HG02840 (cell line): Measurements from ENCODE around the gene SMARCD3.

Experiments used
- ATAC-seq: cut with Tn5 transposase; IDR thresholded peaks from one replicate; pipeline ENCODE4 v1.9.1; 2021; ENCODE audit warnings: mild to moderate bottlenecking, moderate library complexity, moderate number of reproducible peaks; ENCODE audit not compliant: unreplicated experiment, low FRiP score

SMARCD3 gene

DNA sequence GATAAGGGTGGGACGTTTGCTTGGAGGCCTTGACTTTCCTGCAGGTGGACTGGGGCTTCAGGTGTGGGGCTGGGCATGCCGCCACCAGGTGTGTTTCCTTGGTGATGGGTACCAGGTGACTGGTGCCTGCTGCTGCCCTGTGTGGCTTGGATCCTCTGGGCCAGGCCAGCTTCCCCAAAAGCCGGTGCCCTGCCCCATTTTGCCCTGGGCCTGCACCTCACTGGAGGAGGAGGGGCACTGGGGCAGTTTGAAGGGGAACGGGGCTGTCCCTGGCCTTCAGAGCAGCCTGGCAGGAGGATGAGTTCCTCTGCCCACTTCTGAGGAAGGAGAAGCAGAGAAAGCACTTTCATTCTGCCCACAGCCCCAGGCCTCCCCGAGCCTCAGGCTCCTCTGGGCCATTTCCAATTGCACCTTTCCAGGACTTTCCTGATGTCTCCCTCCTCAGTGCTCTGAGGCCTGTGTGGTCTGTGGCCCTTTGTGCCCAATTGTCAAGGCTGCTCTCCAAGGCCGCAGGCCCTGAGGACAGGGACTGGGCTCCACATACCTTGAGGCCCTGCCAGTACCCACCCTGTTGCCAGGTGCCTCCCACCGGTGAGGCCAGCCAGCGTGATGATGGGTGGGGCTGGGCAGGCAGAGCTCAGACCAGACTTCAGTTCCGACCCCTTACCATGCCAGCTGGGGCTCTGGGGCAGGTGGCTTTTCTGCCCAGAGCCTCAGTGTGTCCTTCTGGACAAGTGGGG lies 25.3 kb upstream of the SMARCD3 start:
- ATAC-seq: no peak

DNA sequence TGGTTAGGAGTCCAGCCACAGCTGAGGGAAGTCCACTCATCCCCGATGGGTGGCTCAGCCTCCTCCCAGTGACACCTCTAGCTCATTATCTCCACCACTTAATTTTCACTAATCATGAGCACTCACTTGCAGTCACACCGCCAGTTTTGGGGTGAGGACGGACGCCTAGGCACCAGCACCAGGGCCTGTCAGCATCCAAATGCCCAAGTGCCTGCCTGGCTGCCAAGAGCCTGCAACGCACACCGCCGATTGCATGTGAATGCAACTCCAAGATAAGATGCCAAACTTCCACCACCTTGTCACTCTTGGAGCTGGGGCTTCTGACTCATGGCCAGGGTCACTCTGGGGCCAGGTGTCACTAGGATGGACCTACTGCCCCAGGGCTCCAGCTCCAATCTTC lies 24.4 kb upstream of the SMARCD3 start:
- no peak for ATAC-seq

DNA sequence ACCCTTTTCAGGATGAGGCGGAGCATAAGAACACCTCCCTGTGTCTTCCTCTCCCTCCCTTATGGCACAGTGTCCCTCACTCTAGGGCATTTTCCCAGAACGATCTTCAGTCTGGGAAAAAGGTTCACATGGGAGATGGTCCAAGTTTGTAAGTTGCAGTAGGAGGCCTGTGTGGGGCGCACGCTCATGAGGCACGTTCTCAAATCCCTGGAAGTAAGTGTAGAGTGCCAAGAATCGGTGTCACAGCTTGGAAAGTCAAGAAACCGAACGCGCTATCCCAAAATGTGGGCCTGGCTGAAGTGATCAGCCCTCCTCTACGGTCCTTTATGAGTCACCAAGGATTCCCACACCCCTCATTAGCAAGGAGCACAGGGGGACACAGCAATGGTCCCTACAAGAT lies 23.9 kb upstream of the SMARCD3 start:
- no peak for ATAC-seq

DNA sequence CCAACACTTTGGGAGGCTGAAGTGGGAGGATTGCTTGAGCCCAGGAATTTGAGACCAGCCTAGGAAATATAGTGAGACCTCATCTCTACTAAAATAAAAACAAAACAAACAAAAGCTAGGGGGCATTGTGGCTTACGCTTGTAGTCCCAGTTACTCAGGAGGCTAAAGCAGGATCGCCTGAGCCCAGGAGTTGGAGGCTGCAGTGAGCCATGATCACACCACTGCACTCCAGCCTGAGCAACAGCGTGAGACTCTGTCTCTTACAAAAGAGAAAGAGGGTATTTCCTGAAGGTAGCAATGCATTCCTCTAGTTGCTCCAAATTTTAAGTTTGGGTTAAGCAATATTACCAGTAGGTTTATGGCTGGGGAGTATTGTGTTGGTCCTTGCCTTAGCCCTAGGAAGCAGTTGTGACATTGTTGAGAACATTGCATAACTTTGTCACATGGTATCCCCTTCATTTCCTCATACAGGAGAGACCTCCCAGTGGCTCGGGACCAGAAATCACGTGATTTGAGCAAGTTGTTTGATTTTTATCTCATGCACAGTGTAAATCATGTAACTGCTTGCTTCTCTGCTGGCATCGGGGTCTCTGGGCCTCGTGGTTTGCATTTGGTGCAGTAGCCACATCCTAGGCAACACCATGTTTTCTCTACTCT lies 23.3 kb upstream of the SMARCD3 start:
- ATAC-seq: no peak

DNA sequence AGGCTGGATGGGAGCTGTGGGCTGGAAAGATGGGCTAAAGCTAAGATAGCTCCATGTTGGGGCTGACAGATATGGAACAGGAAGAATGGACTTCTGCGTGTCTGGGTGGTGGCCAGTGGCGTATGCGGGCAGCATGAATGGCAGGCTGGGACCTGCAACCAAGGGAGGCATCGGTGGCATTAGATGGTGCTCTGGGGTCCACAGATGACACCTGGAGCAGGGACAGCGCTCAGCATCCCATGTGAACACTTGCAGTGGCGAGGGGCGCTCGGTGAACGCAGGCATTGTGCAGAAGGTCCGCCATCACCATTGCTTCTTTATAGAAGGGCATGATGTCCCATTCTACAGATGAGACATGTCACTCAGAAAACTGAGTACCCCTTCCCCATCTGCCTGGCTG lies 21.0 kb upstream of the SMARCD3 start:
- ATAC-seq: no peak

DNA sequence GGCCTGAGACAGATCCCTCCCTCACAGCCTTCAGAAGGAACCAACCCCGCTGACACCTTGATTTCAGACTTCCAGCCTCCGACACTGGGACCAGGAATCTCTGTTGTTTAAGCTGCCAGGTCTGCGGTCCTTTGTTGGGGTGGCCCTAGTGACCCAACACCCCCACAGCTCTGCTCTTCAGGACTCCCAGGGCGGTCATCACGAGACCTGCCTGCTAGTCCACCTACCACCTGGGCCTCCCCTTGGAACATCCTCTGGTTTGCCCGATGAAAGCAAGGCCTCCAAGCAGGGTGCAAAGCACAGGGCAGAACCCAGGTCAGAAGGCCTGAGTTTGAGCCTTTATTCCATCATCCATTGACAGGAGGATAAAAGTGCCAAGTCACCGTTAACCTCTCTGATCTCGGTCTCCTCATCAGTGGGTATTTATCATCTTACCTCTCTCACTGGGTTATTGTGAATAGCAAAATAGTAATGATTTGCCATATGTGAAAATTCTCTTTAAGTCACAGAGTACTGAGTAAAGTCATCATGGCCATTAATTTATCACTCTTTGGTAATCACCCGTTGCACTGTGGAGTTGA lies 16.9 kb upstream of the SMARCD3 start:
- ATAC-seq: no peak

DNA sequence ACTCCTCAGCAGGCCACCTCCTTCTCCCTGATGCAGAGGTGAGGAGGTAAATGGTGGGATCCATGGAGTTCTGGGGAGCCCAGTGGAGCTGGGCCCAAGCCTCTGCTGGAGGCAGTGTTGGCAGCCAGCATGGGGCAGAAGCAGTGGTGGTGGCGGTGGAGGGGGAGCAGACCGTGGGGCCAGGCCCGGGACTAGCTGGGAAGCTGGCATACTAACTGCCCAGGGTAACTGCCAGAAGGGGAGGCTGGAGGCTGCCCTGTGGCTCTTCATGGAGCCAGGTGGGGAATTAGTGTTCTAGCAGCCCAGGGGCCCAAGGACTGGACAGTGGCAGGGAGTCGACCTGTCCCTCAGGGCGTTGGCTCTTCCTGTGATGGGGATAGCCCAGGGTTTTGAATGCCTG lies 16.1 kb upstream of the SMARCD3 start:
- no peak for ATAC-seq

DNA sequence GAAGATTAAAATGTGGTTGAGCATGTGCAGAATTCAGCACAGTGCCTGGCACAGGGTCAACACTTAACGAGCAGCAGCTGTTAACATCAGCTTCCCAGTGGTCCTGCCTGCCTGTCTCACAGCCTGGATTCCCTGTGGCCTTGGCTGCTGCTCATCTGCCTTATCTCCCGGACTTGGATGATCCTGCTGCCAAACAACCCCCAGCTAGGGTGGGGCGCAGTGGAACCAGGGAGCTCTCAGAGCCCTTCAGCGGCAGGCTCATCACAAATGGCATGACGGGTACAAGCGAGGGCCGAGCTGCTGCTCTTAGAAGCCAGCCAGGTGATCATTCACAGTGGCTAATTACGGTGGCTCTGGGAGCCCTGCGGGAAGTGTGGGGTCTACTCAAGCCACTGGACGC lies 13.0 kb upstream of the SMARCD3 start:
- no peak for ATAC-seq

DNA sequence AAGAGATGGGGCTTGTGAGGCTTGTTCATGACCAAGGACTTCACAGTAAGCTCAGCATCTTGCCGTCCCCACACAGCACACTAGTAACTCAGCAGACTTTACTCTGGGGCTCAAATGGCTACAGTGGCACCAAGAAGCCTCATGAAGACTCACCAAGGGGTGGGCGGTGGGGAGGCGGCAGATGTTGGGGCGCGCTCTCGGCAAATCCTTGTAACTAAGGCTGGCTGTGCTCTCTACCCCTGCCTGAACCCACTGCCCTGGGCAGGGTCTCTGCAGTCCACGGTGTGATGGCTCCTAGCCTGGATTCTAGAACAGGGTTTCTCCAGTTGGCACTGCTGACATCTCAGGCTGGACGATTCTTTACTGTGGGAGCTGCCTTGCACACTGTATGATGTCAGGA lies 12.4 kb upstream of the SMARCD3 start:
- ATAC-seq: no peak

DNA sequence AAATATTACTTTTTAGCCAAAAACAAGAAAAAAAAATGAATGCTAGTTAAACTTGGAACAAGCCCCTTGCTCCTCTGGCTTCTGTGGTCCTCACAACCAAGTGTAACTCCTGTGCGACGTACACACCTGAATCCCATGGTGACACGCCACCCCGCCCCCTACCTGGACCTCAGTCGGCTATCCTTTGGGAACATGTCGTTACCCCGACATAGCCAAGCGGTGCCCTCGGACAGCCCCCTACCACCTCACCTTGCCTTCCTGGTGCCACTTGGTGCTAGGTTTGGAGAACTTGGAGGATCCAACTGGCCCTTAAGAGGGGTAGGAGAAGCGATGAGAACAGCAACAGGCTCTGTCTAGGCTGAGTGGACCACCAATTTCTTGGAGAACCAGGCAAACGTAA lies 12.0 kb upstream of the SMARCD3 start:
- no peak for ATAC-seq

DNA sequence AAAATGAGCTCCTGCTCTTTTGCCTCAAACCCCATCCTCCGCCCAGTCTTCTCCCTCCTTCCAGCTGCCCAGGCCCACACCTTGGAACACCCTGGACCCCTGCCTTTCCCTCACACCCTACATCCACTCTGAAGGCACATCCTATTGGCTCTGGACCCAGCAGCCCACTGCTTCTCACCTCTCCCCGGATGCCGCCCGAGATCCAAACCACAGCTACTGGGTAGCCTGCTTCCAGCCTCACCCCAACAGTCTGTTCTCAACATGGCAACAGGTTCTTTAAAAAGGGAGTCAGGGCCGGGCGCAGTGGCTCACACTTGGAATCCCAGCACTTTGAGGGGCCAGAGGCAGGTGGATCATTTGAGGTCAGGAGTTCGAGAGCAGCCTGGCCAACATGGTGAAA lies 9.5 kb upstream of the SMARCD3 start:
- ATAC-seq: no peak

DNA sequence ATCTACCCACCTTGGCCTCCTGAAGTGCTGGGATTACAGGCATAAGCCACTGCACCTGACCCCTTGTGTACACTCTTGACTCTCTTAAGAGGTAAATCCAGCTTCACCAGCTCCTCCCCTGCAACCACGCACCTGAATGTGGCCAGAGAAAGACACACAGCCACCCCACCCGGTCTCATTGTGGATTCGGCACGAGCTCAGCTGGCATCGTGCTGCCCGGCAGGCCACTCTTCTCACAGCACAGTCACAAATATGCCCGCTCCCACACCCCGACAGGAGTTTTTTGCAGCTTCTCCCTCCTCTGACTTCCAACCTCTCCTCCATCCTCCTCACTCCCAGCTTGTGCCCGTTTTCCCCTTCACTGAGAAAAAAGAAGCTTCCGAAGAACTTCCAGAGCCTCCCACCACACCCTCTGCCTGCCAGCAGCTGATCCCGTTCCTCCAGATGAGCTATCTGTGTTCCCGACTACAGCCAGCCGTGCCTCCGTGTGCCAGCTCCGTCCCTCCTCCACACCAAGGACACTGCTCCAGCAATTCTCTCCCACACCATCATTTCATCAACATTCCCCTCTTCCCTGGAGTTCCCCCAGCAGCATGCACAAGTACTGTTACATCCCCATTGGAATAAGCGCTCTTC lies 8.0 kb upstream of the SMARCD3 start:
- ATAC-seq: no peak

DNA sequence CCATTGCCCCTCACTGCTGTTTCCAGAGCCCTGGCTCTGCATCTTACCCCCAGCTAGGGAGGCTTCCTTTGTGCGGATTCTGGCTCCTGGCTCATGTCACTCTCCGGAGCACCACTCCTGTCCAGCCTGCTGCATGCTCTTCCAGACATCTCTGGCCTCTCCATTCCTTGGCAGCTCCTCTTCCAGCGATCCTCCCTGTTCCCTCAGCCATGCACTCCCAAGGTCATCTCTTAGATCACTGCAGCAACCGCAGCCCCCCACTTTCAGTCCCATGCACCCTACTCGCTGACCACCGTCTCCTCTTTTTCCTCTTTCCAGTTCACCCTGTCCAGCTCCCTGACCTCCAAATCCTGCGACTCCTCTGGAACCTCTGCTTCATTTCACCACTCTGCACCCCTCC lies 6.9 kb upstream of the SMARCD3 start:
- ATAC-seq: no peak

DNA sequence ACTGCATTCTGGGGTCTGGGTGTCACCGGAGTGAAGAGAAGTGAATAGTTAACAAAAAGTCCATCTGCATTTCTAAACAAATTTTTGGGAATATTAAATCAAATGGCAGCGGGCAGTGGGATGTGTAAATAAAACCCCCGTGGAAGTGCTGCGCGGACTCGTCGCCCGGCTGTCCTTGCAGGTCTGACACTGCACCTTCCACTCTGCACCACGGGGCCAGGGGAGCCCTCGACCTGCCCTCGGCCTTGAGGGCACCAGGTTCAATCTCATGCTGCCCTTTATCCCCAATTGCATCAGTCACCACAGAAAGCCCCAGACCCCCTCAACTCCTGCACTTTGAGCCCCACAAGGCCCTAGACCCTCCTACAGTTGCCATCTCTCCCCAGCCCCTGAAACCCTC lies 6.4 kb upstream of the SMARCD3 start:
- ATAC-seq: no peak

DNA sequence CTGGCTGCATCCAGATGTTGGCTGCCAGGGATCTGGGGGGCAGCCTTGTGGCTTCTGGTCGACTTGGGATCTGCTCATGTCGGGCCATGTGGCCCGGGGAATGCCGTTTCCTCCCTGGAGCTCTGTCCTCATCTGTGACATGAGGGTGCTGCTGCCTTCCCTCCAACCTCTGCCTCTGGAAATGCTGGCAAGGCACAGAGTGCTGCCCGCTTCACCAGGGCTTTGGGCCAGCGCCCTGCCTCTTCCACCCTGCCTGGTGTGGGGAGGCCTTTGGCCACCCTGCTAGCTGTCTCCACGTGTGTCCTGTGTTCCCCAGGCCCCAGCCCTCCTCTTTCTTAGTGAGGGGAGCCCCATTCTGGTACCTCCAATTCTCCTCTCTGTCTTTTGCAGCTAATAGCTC lies 5.8 kb upstream of the SMARCD3 start:
- no peak for ATAC-seq

DNA sequence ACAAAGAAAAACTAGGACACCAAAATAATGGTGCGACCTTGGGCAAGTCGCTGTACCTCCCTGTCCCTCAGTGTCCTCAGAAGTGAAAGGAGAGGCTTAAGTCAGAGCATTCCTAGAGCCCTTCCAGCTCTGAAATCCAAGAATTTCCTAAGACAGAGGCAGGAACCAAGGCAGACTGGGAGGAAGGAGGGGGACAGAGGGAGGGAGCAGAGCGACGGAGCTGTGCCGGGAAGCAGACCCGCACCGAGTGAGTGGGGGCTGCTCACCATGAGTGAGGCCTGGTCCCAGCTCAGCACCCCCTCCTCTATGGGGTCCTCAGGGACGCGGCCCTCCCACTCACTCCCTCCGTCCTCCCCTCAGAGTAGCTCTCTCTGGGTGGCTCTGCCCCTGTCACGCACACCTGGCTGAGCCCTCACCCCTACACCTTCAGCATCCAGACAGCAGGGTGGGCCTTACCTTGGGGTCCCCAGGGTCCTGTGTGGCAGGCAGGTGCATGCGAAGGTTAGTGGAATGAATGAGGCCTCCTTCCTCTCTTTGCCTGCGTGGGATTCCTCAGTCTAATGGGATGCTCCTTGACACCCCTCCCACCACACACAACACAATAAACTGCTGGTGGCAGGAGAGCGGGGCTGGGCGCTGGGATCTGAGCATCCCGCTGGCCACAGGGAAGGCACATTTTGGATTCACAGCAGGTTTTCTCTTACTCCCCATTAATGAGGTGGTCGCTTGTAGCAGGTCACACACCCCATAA lies 4.6 kb upstream of the SMARCD3 start:
- no peak for ATAC-seq

DNA sequence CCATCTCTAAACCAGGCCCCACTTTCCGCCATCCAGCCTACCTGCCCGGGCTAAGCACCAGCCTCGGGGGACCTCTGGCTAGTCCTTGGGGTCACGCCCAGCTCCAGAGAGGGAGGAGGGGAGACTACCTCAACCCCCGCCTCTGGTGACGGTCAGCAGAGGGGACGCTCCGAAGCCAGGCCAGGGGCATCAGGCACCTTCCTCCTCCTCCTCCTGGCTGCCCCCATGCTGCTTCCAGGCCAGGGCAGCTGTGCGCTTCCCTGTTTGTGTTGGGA lies 4.0 kb upstream of the SMARCD3 start:
- ATAC-seq: no peak

DNA sequence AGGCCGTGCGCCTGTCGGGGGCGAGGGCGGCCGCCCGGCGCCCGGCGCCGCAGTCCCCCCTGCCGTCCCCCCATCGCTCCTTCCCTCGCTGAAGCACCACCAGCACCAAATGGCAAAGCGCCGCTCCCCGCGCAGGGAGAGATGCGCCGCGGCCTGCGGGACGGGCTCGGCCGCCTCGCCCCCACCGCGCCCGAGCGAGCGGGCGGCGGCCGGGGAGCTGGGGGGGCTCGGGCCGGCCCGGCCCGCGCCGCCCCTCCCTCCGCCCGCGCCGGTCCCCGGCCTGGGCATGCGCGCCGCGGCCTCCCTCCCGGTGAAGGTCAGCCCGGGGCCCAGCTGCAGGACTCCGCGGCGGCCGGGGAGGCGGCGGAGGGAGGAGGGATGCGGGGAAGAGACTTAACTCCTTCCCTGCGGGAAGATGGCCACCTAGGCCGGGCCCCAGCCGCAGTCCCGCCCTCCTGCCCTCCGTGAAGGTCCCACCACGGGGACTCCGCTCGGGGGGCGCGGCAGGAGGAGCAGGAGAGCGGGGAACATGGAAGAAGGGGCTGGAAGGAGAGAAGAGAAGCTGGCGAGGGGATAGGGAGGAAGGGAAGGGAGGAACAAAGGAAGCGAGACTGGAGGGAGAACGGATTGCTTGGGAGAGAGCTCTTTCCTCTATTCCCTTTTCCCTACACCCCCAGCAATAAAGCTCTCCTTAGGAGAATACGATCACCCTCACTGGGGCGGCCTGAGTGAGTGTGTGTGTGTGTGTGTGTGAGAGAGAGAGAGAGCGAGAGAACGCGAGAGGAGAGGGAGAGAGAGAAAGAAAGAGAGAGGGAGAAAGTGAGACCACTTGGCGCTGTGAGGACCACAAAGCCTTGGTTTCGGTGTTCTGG lies 3.4 kb upstream of the SMARCD3 start:
- no peak for ATAC-seq

DNA sequence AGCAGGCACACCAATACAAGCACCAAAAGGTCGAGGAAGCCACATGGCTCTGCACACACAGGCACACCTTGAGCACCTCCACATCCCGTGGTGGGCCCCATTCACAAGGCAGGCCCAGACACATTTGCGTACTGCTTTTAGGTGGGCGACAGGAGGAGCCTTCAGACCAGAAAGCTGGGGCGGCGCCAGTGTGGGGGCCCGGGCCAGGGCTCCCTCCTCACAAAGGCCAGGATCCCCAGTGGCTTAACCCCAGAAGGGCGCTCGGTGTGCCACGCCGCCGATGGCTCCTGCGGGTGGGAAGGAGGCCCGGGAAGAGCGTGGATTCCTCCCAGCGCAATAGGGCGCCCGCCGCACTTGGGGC lies 2.8 kb upstream of the SMARCD3 start:
- ATAC-seq: no peak
